Thymus (tissue), 14 donors: ENCODE results near the gene PBXIP1. TPM values are rescaled to one million over a fixed set of nuclear protein-coding genes. Genes with fewer than 3 reads are reported as not detected.
A peak's percentile ranks its signal among the peaks of the same experiment; 100 is the strongest.

ENCODE experiments used
- DNase-seq, 9 donors: peaks; one replicate each; pipeline ENCODE4 v3.0.0-alpha.2; 2013; ENCODE audit warnings: low spot score in 9 of 9, low read depth in 6 of 9, missing footprints in 1 of 9
- H3K27ac ChIP-seq, 2 donors: one replicate each; pipeline ENCODE4 v1.5.1; 2013; ENCODE audit warnings: control low read depth in 1 of 2, low read depth in 1 of 2, low read length in 1 of 2, mild to moderate bottlenecking in 1 of 2, moderate library complexity in 1 of 2
- H3K27me3 ChIP-seq, 2 donors: one replicate each; pipeline ENCODE4 v1.5.1; 2013; ENCODE audit warnings: low read length in 1 of 2; ENCODE audit not compliant: control insufficient read depth in 2 of 2, insufficient read depth in 1 of 2
- H3K36me3 ChIP-seq, 2 donors: one replicate each; pipeline ENCODE4 v1.5.1; 2013; ENCODE audit warnings: low read length in 1 of 2, mild to moderate bottlenecking in 1 of 2, moderate library complexity in 1 of 2; ENCODE audit not compliant: control insufficient read depth in 2 of 2, insufficient read depth in 2 of 2
- H3K4me1 ChIP-seq, 2 donors: one replicate each; pipeline ENCODE4 v1.5.1; 2013; ENCODE audit warnings: low read length in 2 of 2; ENCODE audit not compliant: control insufficient read depth in 2 of 2, insufficient read depth in 2 of 2
- H3K4me3 ChIP-seq, 2 donors: one replicate each; pipeline ENCODE4 v1.5.1; 2013; ENCODE audit warnings: low read length in 2 of 2, control low read depth in 1 of 2, mild to moderate bottlenecking in 1 of 2
- H3K9me3 ChIP-seq, 2 donors: one replicate each; pipeline ENCODE4 v1.5.1; 2013; ENCODE audit warnings: low read length in 1 of 2, mild to moderate bottlenecking in 1 of 2; ENCODE audit not compliant: control insufficient read depth in 2 of 2, insufficient read depth in 1 of 2
- WGBS: extraction: QIAGEN DNeasy Blood & Tissue Kit; methylation state at CpG from one replicate; pipeline ENCODE4 v1.1.7; 2013; 5-methylcytosine and 5-hydroxymethylcytosine counted together
- long read RNA-seq, 10 donors: transcript quantifications; one replicate each; lab custom pipeline, GENCODE V29; 2026
- polyA plus RNA-seq: library from polyadenylated mRNA; stranded (reverse); fragments of 200-250 nt; gene quantifications from one replicate; pipeline ENCODE4 v1.2.3, GENCODE V29; 2013
- total RNA-seq: library from RNA; stranded (reverse); fragments of 120-200 nt; gene quantifications from one replicate; pipeline ENCODE4 v1.2.4, GENCODE V29; 2013
- donor health status: healthy.

Gene PBXIP1
- total RNA-seq (91.5 TPM), polyA plus RNA-seq (104 TPM)
- long read RNA-seq, donor 1: 0 reads
- long read RNA-seq, donor 2, transcript PBXIP1-202 (11 exons, 3,212 nt): major isoform, 7 of 14 reads
- long read RNA-seq, donor 2, partial matches to known transcripts: 7 of 14 reads
- long read RNA-seq, donor 2, other reads (novel, unspliced or antisense): 0 of 14 reads
- long read RNA-seq, donor 3, partial matches to known transcripts: 14 of 17 reads
- long read RNA-seq, donor 3, other reads (novel, unspliced or antisense): 0 of 17 reads
- long read RNA-seq, donor 4, partial matches to known transcripts: 7 of 11 reads
- long read RNA-seq, donor 4, other reads (novel, unspliced or antisense): 0 of 11 reads
- long read RNA-seq, donor 5, transcript PBXIP1-202 (11 exons, 3,212 nt): major isoform, 6 of 37 reads
- long read RNA-seq, donor 5, partial matches to known transcripts: 31 of 37 reads
- long read RNA-seq, donor 5, other reads (novel, unspliced or antisense): 0 of 37 reads
- long read RNA-seq, donor 6, partial matches to known transcripts: 9 of 13 reads
- long read RNA-seq, donor 6, other reads (novel, unspliced or antisense): 0 of 13 reads
- long read RNA-seq, donor 7, partial matches to known transcripts: 0 of 1 reads
- long read RNA-seq, donor 7, other reads (novel, unspliced or antisense): 0 of 1 reads
- long read RNA-seq, donor 8, partial matches to known transcripts: 14 of 14 reads
- long read RNA-seq, donor 8, other reads (novel, unspliced or antisense): 0 of 14 reads
- long read RNA-seq, donor 9, partial matches to known transcripts: 0 of 2 reads
- long read RNA-seq, donor 9, other reads (novel, unspliced or antisense): 0 of 2 reads
- long read RNA-seq, donor 10, partial matches to known transcripts: 5 of 6 reads
- long read RNA-seq, donor 10, other reads (novel, unspliced or antisense): 0 of 6 reads

- Histone ChIP-seq H3K9me3 (no peaks in the 10 kb centered on the region), H3K27ac (peak within 1 kb of the TSS; percentile 92 to 99), H3K4me1 (peaks cover 50 to 76% of the 10 kb centered on the region in 2 donors), H3K27me3 (no peaks in the 10 kb centered on the region), H3K4me3 (peak within 1 kb of the TSS; percentile 57 to 70), H3K36me3 (peaks cover 28 to 42% of the 10 kb centered on the region in 2 donors)
- peak; percentile 86 to 99 (median 97) for DNase-seq
- under 1% methylated on average over 18 of the region's 18 CpGs for WGBS
Measured at GRCh38 chr1:154955718-154956543, at the start of gene PBXIP1. Gene PBXIP1 (minus strand): TSS chr1:154956099. CDS start chr1:154953721, 2,378 bp downstream.

GRCh38 chr1:155005076-155006011 lies 49.4 kb upstream of the PBXIP1 start:
- peaks cover 4 to 94% of the 10 kb centered on the region in 2 donors for H3K4me1 ChIP-seq
- H3K27me3 ChIP-seq: peaks cover 31 to 77% of the 10 kb centered on the region in 2 donors
- H3K4me3 ChIP-seq: no peak overlapping the region
- H3K9me3 ChIP-seq: peaks cover 0 to 16% of the 10 kb centered on the region in 2 donors
- H3K27ac ChIP-seq: peak overlapping the region; percentile 28 to 42
- H3K36me3 ChIP-seq: no peaks in the 10 kb centered on the region
- 85% methylated on average over 17 of the region's 17 CpGs for WGBS
- no peak for DNase-seq

- WGBS: 92% methylated on average over 5 of the region's 5 CpGs
- Histone ChIP-seq H3K36me3 (no peaks in the 10 kb centered on the region), H3K4me1 (peaks cover 2 to 94% of the 10 kb centered on the region in 2 donors), H3K9me3 (peaks cover 0 to 16% of the 10 kb centered on the region in 2 donors), H3K4me3 (peak overlapping the region; percentile 48 to 52), H3K27me3 (peaks cover 39 to 79% of the 10 kb centered on the region in 2 donors), H3K27ac (peak overlapping the region; percentile 10 to 28)
- no peak for DNase-seq
Measured at GRCh38 chr1:155004352-155005075, 48.6 kb upstream of the PBXIP1 start.

- H3K36me3 ChIP-seq: no peaks in the 10 kb centered on the region
- H3K27ac ChIP-seq: peak overlapping the region; percentile 51 to 86
- H3K4me3 ChIP-seq: peak overlapping the region; percentile 48 to 52
- DNase-seq: no peak
- peaks cover 0 to 16% of the 10 kb centered on the region in 2 donors for H3K9me3 ChIP-seq
- 9% methylated on average over 34 of the region's 34 CpGs for WGBS
- peaks cover 42 to 79% of the 10 kb centered on the region in 2 donors for H3K27me3 ChIP-seq
- peaks cover 3 to 94% of the 10 kb centered on the region in 2 donors for H3K4me1 ChIP-seq
Measured at GRCh38 chr1:155003766-155004351, 48.0 kb upstream of the PBXIP1 start.

GRCh38 chr1:155003227-155003765 lies 47.4 kb upstream of the PBXIP1 start:
- peaks cover 3 to 94% of the 10 kb centered on the region in 2 donors for H3K4me1 ChIP-seq
- peak overlapping the region; percentile 48 to 52 for H3K4me3 ChIP-seq
- no peak for DNase-seq

GRCh38 chr1:155002464-155003226 lies 46.7 kb upstream of the PBXIP1 start, which contains the start of gene ZBTB7B:
Gene ZBTB7B (plus strand): TSS chr1:155002802. CDS start chr1:155014661, 11,859 bp downstream.
- H3K9me3 ChIP-seq: peaks cover 0 to 19% of the 10 kb centered on the region in 2 donors
- H3K4me3 ChIP-seq: peak within 1 kb of the TSS; percentile 48 to 52
- DNase-seq: no peak
- H3K27me3 ChIP-seq: peaks cover 47 to 84% of the 10 kb centered on the region in 2 donors
- peaks cover 3 to 94% of the 10 kb centered on the region in 2 donors for H3K4me1 ChIP-seq
- H3K27ac ChIP-seq: peak within 1 kb of the TSS; percentile 79 to 87
- no peaks in the 10 kb centered on the region for H3K36me3 ChIP-seq
- WGBS: 2% methylated on average over 34 of the region's 35 CpGs

More at GRCh38 chr1:155003227-155003765, 47.4 kb upstream of the PBXIP1 start:
- WGBS: 1% methylated on average over 37 of the region's 37 CpGs
- Histone ChIP-seq H3K36me3 (no peaks in the 10 kb centered on the region), H3K27me3 (peaks cover 42 to 80% of the 10 kb centered on the region in 2 donors), H3K27ac (peak overlapping the region; percentile 51 to 86), H3K9me3 (peaks cover 0 to 16% of the 10 kb centered on the region in 2 donors)
